Epidermal melanocyte (primary cell): ENCODE data around the gene UBE2I.
"Not testable (repeated sequence)": the region's sequence is repeated elsewhere in the genome, so short reads cannot be mapped to it uniquely, and the experiment has no call there.

Source experiments
- DNase-seq: peaks from one replicate; pipeline ENCODE4 v3.0.0; 2011; ENCODE audit warnings: low spot score; ENCODE audit not compliant: insufficient read length

Gene UBE2I

GRCh38 chr16:1312903-1313302 is 3.5 kb downstream of the UBE2I start:
- DNase-seq: no peak

- no peak for DNase-seq
Measured at GRCh38 chr16:1313721-1314369, 4.4 kb downstream of the UBE2I start.

GRCh38 chr16:1314399-1315068 is 5.1 kb downstream of the UBE2I start:
- no peak for DNase-seq

- DNase-seq: no peak
Measured at GRCh38 chr16:1315081-1316032, 5.9 kb downstream of the UBE2I start.

- no peak for DNase-seq
Measured at GRCh38 chr16:1316033-1316405, 6.6 kb downstream of the UBE2I start.

DNA sequence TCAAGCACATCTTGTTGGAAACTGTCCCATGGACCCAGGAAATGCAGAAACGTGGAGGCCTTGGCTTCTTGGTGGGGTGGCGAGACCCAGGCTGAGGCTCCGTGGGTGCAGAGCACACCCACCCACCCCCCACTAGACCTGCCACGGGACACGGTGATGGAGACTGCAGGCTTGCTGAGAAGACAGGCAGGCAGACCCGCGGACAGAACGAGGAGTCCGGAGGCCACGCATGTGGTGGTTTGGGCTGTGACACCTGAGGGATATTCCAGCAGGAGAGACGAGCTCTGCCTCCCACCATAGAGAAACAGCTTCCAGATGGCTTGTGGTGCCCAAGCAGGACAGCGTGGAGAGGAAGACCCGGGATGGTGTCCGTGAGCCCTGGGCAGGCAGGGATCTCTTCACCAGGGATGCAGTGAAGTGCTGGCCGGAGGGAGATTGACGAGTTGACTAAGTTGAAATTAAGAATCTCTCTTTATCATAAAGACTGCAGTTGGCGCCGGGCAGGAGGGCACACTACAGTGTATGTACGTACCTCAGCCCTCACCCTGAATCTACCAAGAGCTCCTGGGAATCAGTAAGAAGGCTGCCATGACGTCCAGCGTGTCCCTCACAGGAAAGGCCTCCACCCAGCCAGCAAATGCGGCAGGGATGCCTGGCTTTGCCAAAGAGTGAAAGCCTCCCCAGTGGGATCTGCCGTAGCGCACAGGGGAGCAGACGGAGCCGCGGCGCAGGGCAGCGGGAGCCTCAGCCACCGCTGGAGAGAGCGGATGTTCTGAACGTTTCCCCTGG is 8.2 kb downstream of the UBE2I start:
- no peak for DNase-seq

- DNase-seq: no peak
Measured at GRCh38 chr16:1318268-1318545, 8.8 kb downstream of the UBE2I start.

GRCh38 chr16:1319041-1319440 is 9.6 kb downstream of the UBE2I start:
- no peak for DNase-seq

- DNase-seq: no peak
Measured at GRCh38 chr16:1320097-1320496, 10.7 kb downstream of the UBE2I start.

GRCh38 chr16:1320658-1321240 is 11.3 kb downstream of the UBE2I start:
- no peak for DNase-seq

GRCh38 chr16:1322407-1322806 is 13.0 kb downstream of the UBE2I start:
- DNase-seq: no peak

DNA sequence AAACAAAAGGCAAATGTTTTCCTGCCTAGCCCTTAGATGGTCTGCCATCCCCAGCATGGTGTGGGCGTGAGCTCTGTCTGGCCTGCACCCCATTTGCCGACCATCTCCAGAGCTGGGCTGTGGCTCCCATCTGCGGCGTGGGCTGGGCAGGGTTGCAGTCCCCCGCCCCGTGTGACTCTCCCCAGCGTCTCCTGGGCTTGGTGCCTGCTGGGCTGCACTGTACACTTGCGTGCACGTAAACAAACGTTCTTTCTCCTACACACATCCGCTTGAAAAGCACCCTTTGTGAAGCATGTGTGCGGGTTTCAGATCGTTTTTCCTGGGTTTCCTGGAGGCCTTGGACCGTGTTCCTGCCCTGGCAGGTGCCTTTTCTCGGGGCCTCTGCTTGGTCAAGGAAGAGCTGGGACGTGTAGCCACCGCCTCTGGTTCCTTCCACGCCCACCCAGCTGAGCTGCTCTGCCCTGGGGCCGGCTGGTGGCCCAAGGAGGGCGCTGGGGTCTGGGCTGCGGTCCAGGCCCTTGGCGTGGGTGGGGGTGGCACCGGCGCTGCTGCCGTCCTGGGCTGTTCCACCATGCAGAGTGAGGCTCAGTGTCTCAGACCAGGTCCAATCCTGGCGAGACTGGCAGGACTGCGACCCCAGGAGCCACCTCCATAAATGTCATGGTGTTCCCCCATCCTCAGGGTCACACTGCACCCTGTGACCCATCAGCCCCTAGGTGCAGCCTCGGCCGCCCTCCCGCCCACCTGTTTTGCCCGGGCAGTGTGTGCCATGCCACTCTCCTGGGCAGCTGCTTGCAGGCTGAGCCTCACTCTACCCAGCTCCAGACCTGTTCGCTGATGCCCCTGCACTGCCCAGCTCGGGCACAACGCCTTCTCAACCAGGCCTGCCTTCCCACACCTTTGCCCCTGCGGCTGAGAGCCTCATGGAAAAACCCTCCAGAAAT is 14.1 kb downstream of the UBE2I start:
- no peak for DNase-seq

DNA sequence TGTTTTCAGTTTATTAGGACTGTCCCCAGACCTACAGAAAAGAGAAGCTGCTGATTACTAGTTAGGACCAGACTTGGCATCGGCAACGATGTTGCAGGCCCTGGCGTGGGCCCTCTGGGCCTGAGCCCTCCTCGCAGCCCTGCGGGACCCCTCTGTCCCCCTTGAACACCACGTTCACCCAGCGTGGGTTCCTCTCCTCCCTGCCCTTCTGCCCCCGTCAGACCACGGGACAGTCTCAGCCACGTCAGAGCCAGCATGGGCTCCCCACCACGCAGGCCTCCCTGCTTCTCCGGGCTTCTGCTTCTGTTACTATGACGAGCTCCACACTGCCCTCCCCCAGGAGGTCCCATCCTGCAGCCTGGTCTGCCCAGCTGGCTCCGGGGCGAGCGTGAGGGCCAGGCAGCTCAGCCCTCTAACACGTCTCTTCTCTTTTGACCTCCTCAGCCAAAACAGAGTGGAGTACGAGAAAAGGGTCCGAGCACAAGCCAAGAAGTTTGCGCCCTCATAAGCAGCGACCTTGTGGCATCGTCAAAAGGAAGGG is 14.9 kb downstream of the UBE2I start:
- no peak for DNase-seq

GRCh38 chr16:1325261-1325660 is 15.8 kb downstream of the UBE2I start:
- DNase-seq: no peak

GRCh38 chr16:1325673-1326371 is 16.4 kb downstream of the UBE2I start:
- DNase-seq: no peak

- DNase-seq: no peak
Measured at GRCh38 chr16:1326391-1326790, 17.0 kb downstream of the UBE2I start.

DNA sequence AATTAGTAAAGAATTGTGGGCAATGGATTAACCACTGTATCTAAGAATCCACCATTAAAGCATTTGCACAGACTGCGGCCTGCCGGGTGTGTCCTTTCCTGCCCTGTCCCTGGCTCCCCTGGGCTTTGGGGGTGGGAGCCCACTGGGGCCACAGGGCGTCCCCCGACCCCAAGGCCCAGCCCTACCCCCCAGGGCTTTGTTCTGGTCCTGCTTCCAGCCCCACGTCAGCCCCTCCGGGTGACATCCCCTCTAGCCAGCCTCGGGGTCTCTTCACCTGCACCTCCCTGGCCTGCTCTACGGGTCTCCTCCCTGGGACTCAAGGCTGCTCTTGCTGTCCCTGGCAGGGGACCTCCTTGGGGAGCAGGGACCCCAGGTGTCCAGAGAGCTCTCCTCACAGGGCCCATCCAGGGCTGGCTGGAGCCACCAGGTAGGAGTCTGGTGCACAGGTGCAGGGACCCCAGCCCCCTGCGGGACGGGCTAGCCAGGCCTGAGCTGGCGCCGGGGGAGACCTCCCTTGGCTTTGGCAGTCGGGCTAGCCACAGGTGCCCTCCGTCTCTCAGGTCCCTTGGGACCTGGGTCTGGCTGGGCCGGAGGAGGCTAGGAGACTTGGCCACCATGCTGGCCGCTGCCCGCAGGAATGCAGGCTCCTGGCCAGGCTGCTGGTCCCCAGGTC is 17.6 kb downstream of the UBE2I start:
- no peak for DNase-seq

- DNase-seq: no peak
Measured at GRCh38 chr16:1327619-1327947, 18.1 kb downstream of the UBE2I start.

GRCh38 chr16:1328136-1328535 is 18.7 kb downstream of the UBE2I start:
- DNase-seq: not testable (repeated sequence)
